WTC11 (cell line): ENCODE data around the gene MYL5. TPM values are rescaled to one million over a fixed set of nuclear protein-coding genes. Genes with fewer than 3 reads are reported as not detected.

Experiments
- ATAC-seq: fragments of 200-7000 bp; cut with Tn5 transposase; 2 replicates; pipeline ENCODE4 v1.10.0; 2021; ENCODE audit warnings: mild to moderate bottlenecking, moderate library complexity
- CTCF ChIA-PET: fragments of 300-600 bp; sonication (Branson Sonifier 250); formaldehyde crosslinking; loops from one replicate; lab custom pipeline; 2021; ENCODE audit warnings: antibody characterized with exemption; lab: Charles Lee
- POLR2A ChIA-PET: fragments of 350-600 bp; sonication (Branson Sonifier 250); formaldehyde crosslinking; loops from one replicate; lab custom pipeline; 2021; ENCODE audit warnings: antibody characterized with exemption; lab: Charles Lee
- DNase-seq: peaks from one replicate; pipeline ENCODE4 v3.0.0; 2021; ENCODE audit warnings: low spot score
- H3K27ac Mint-ChIP-seq: 2 replicates; pipeline ENCODE4 v1.8.0; 2021; ENCODE audit warnings: mixed read lengths
- H3K27me3 Mint-ChIP-seq: 2 replicates; pipeline ENCODE4 v1.8.0; 2021; ENCODE audit warnings: low read depth, mild to moderate bottlenecking, moderate library complexity, mixed read lengths
- H3K36me3 Mint-ChIP-seq: 2 replicates; pipeline ENCODE4 v1.8.0; 2021; ENCODE audit warnings: mixed read lengths
- H3K4me1 Mint-ChIP-seq: 2 replicates; pipeline ENCODE4 v1.8.0; 2022; ENCODE audit warnings: mixed read lengths
- H3K4me3 Mint-ChIP-seq: 2 replicates; pipeline ENCODE4 v1.8.0; 2021; ENCODE audit warnings: mild to moderate bottlenecking, moderate library complexity, mixed read lengths
- H3K9me3 Mint-ChIP-seq: 2 replicates; pipeline ENCODE4 v1.8.0; 2021; ENCODE audit warnings: mixed read lengths
- ATF1 ChIP-seq: sonication (generic); formaldehyde crosslinking; IDR thresholded peaks from 2 replicates; pipeline ENCODE4 v1.8.1; 2023; ENCODE audit warnings: mild to moderate bottlenecking, moderate library complexity, missing genetic modification reagents
- ATF6 ChIP-seq: sonication (generic); formaldehyde crosslinking; IDR thresholded peaks from 2 replicates; pipeline ENCODE4 v1.8.1; 2023; ENCODE audit warnings: mild to moderate bottlenecking, missing genetic modification reagents
- CDX4 ChIP-seq: fragments of 250-450 bp; sonication (Bioruptor Pico); IDR thresholded peaks from 2 replicates; pipeline ENCODE4 v1.9.0; 2021; ENCODE audit warnings: moderate library complexity, mild to moderate bottlenecking, inconsistent platforms, borderline replicate concordance
- ETV6 ChIP-seq: sonication (generic); formaldehyde crosslinking; IDR thresholded peaks from 2 replicates; pipeline ENCODE4 v1.8.1; 2022; ENCODE audit warnings: mild to moderate bottlenecking, missing genetic modification reagents
- FOXJ3 ChIP-seq: sonication (generic); formaldehyde crosslinking; IDR thresholded peaks from 2 replicates; pipeline ENCODE4 v1.9.0; 2021; ENCODE audit warnings: missing genetic modification reagents, mild to moderate bottlenecking, borderline replicate concordance
- FOXP1 ChIP-seq: sonication (generic); formaldehyde crosslinking; IDR thresholded peaks from 2 replicates; pipeline ENCODE4 v1.8.0; 2022; ENCODE audit warnings: missing genetic modification reagents, mild to moderate bottlenecking, moderate library complexity, borderline replicate concordance
- GRHL2 ChIP-seq: fragments of 250-450 bp; sonication (Bioruptor Pico); IDR thresholded peaks from 2 replicates; pipeline ENCODE4 v1.8.0; 2022; ENCODE audit warnings: mild to moderate bottlenecking, moderate library complexity; ENCODE audit not compliant: insufficient replicate concordance, severe bottlenecking
- GTF2I ChIP-seq: fragments of 250-450 bp; sonication (Bioruptor Pico); conservative IDR thresholded peaks from 2 replicates; pipeline ENCODE4 v1.4.0; 2021; ENCODE audit warnings: mild to moderate bottlenecking
- HMGXB4 ChIP-seq: sonication (generic); formaldehyde crosslinking; IDR thresholded peaks from 2 replicates; pipeline ENCODE4 v1.8.1; 2023; ENCODE audit warnings: mild to moderate bottlenecking, moderate library complexity, missing genetic modification reagents
- IRF2 ChIP-seq: sonication (generic); formaldehyde crosslinking; IDR thresholded peaks from 2 replicates; pipeline ENCODE4 v1.8.0; 2022; ENCODE audit warnings: low read depth, missing genetic modification reagents, borderline replicate concordance
- JAZF1 ChIP-seq: fragments of 250-450 bp; sonication (Bioruptor Pico); IDR thresholded peaks from 2 replicates; pipeline ENCODE4 v1.9.0; 2021; ENCODE audit warnings: moderate library complexity, mild to moderate bottlenecking, inconsistent platforms
- MAX ChIP-seq: sonication (generic); formaldehyde crosslinking; IDR thresholded peaks from 2 replicates; pipeline ENCODE4 v1.8.0; 2022; ENCODE audit warnings: mild to moderate bottlenecking, missing genetic modification reagents
- MYBL2 ChIP-seq: sonication (generic); formaldehyde crosslinking; IDR thresholded peaks from 2 replicates; pipeline ENCODE4 v1.8.1; 2023; ENCODE audit warnings: mild to moderate bottlenecking, moderate library complexity, missing genetic modification reagents
- NR1H2 ChIP-seq: sonication (generic); formaldehyde crosslinking; IDR thresholded peaks from 2 replicates; pipeline ENCODE4 v1.9.0; 2021; ENCODE audit warnings: mild to moderate bottlenecking, moderate library complexity, missing genetic modification reagents
- SP1 ChIP-seq: sonication (generic); formaldehyde crosslinking; conservative IDR thresholded peaks from 2 replicates; pipeline ENCODE4 v1.8.1; 2022; ENCODE audit warnings: missing genetic modification reagents
- TCF7 ChIP-seq: sonication (generic); formaldehyde crosslinking; IDR thresholded peaks from 2 replicates; pipeline ENCODE4 v1.8.0; 2022; ENCODE audit warnings: mild to moderate bottlenecking, low read depth, missing genetic modification reagents, moderate library complexity
- TEAD1 ChIP-seq: sonication (generic); formaldehyde crosslinking; IDR thresholded peaks from 2 replicates; pipeline ENCODE4 v1.8.0; 2022; ENCODE audit warnings: mild to moderate bottlenecking, missing genetic modification reagents
- TP53 ChIP-seq: sonication (generic); formaldehyde crosslinking; IDR thresholded peaks from 2 replicates; pipeline ENCODE4 v1.8.1; 2023; ENCODE audit warnings: mild to moderate bottlenecking, missing genetic modification reagents
- USF2 ChIP-seq: sonication (generic); formaldehyde crosslinking; IDR thresholded peaks from 2 replicates; pipeline ENCODE4 v1.8.1; 2023; ENCODE audit warnings: mild to moderate bottlenecking, missing genetic modification reagents, moderate library complexity
- ZNF396 ChIP-seq: fragments of 250-450 bp; sonication (Bioruptor Pico); IDR thresholded peaks from 2 replicates; pipeline ENCODE4 v1.8.0; 2021; ENCODE audit warnings: mild to moderate bottlenecking, moderate library complexity, borderline replicate concordance
- ZNF425 ChIP-seq: fragments of 250-450 bp; sonication (Bioruptor Pico); conservative IDR thresholded peaks from 2 replicates; pipeline ENCODE4 v1.9.0; 2021; ENCODE audit warnings: mild to moderate bottlenecking
- ZNF512 ChIP-seq: sonication (generic); formaldehyde crosslinking; IDR thresholded peaks from 2 replicates; pipeline ENCODE4 v1.8.1; 2022; ENCODE audit warnings: missing genetic modification reagents, borderline replicate concordance
- total RNA-seq: library from RNA; stranded (reverse); gene quantifications from 3 replicates; pipeline ENCODE4 v1.2.3, GENCODE V29; 2021

The MYL5 gene
- total RNA-seq, 1 experiment from 2014 or later: 22.2 TPM

- Mint-ChIP-seq H3K36me3 (no peaks in the 10 kb centered on the region), H3K9me3 (no peaks in the 10 kb centered on the region), H3K4me1 (0 out of 2 replicates have a peak, but pooled peaks cover 6% of the 10 kb centered on the region), H3K27ac (no peak overlapping the region)
- no peak for ATAC-seq
- no peak for DNase-seq
- CTCF ChIA-PET: interaction anchor here (1.0 to 2.0 kb wide), 3 partner anchors 8 to 87 kb away, joined by 3 to 5 read pairs (median 3); no protein-coding TSS in a partner anchor
- no peak for TF ChIP-seq GRHL2 (CRISPR knock-in tag)
- no peak for TF ChIP-seq FOXP1
- TF ChIP-seq, all 79 proteins: peak for 0
- Mint-ChIP-seq H3K4me3 (no peak overlapping the region), H3K27me3 (no peaks in the 10 kb centered on the region)
- POLR2A ChIA-PET: no interaction called here
Observed at GRCh38 chr4:679629-680028, 5.3 kb downstream of the MYL5 start.

GRCh38 chr4:680091-680490 is 5.7 kb downstream of the MYL5 start:
- Mint-ChIP-seq H3K27ac (no peak overlapping the region), H3K4me3 (peak overlapping the region; percentile 57), H3K27me3 (no peaks in the 10 kb centered on the region), H3K36me3 (no peaks in the 10 kb centered on the region), H3K4me1 (0 out of 2 replicates have a peak, but pooled peaks cover 6% of the 10 kb centered on the region), H3K9me3 (no peaks in the 10 kb centered on the region)
- TF ChIP-seq HMGXB4: 0 out of 2 replicates have a peak, but pooled peaks have one; percentile 44
- TF ChIP-seq TP53: no peak
- no peak for TF ChIP-seq NR1H2 (CRISPR knock-in tag)
- DNase-seq: no peak
- no peak for ATAC-seq
- ChIA-PET POLR2A (interaction anchor here (0.6 to 1.5 kb wide), 3 partner anchors 13 to 77 kb away, joined by 3 to 4 read pairs (median 4); no protein-coding TSS in a partner anchor), CTCF (interaction anchor here (0.8 to 2.0 kb wide), 5 partner anchors 9 to 87 kb away, joined by 3 to 5 read pairs (median 4); no protein-coding TSS in a partner anchor)

- Mint-ChIP-seq H3K4me3 (peak overlapping the region; percentile 57), H3K9me3 (no peaks in the 10 kb centered on the region), H3K4me1 (0 out of 2 replicates have a peak, but pooled peaks cover 6% of the 10 kb centered on the region), H3K27ac (no peak overlapping the region), H3K36me3 (no peaks in the 10 kb centered on the region), H3K27me3 (no peaks in the 10 kb centered on the region)
- ATAC-seq (no peak), DNase-seq (no peak)
- TF ChIP-seq TEAD1 (CRISPR knock-in tag) (no peak), ZNF512 (CRISPR knock-in tag) (no peak), IRF2 (CRISPR knock-in tag) (no peak), SP1 (CRISPR knock-in tag) (no peak), TCF7 (CRISPR knock-in tag) (no peak), CDX4 (CRISPR knock-in tag) (no peak), FOXJ3 (CRISPR knock-in tag) (no peak), MAX (CRISPR knock-in tag) (no peak), MYBL2 (no peak), ATF1 (CRISPR knock-in tag) (no peak), ETV6 (CRISPR knock-in tag) (no peak), GTF2I (CRISPR knock-in tag) (no peak), USF2 (CRISPR knock-in tag) (no peak), JAZF1 (CRISPR knock-in tag) (no peak), ZNF425 (CRISPR knock-in tag) (no peak), ZNF396 (CRISPR knock-in tag) (no peak), ATF6 (no peak)
- ChIA-PET CTCF (interaction anchor here (0.8 to 2.0 kb wide), 6 partner anchors 9 to 86 kb away, joined by 3 to 5 read pairs (median 4); no protein-coding TSS in a partner anchor), POLR2A (interaction anchor here (0.6 to 1.5 kb wide), 3 partner anchors 13 to 78 kb away, joined by 3 to 4 read pairs (median 4); no protein-coding TSS in a partner anchor)
Observed at GRCh38 chr4:680551-680927, 6.2 kb downstream of the MYL5 start.
